SU-DHL-6 (cell line): ENCODE data around the gene SCARF2.

Experiments used
- H2AFZ ChIP-seq: fragments of 200-600 bp; sonication (generic); 2 replicates; pipeline ENCODE4 v1.6.1; 2014; ENCODE audit warnings: low read depth, mild to moderate bottlenecking, moderate library complexity, mixed read lengths, antibody characterized with exemption, low read length; ENCODE audit not compliant: severe bottlenecking
- H3F3A ChIP-seq: fragments of 200-600 bp; shearing (Covaris generic); 2 replicates; pipeline ENCODE4 v1.6.0; 2016; ENCODE audit warnings: antibody characterized with exemption, mild to moderate bottlenecking; ENCODE audit not compliant: insufficient read depth
- H3K27ac ChIP-seq: fragments of 200-600 bp; sonication (generic); 2 replicates; pipeline ENCODE4 v1.5.1; 2016; ENCODE audit warnings: low read depth, mild to moderate bottlenecking, low read length, moderate library complexity, mixed read lengths
- H3K27me3 ChIP-seq: fragments of 200-600 bp; sonication (generic), shearing (Covaris generic); 2 replicates; pipeline ENCODE4 v1.6.0; 2014; ENCODE audit warnings: mild to moderate bottlenecking, low read length
- H3K36me3 ChIP-seq: fragments of 200-600 bp; sonication (generic); 2 replicates; pipeline ENCODE4 v1.6.1; 2014; ENCODE audit warnings: mild to moderate bottlenecking, low read length, mixed read lengths
- H3K4me2 ChIP-seq: fragments of 300-600, 200-600 bp; shearing (Covaris generic), sonication (generic); 2 replicates; pipeline ENCODE4 v1.6.0; 2014; ENCODE audit warnings: low read length, low read depth, mild to moderate bottlenecking; ENCODE audit not compliant: poor library complexity, severe bottlenecking
- H3K4me3 ChIP-seq: fragments of 200-600 bp; sonication (generic); 2 replicates; pipeline ENCODE4 v1.5.1; 2014; ENCODE audit warnings: antibody characterized with exemption, low read length, mild to moderate bottlenecking, mixed read lengths; ENCODE audit not compliant: insufficient read depth, poor library complexity, severe bottlenecking
- H3K79me2 ChIP-seq: fragments of 200-600 bp; sonication (generic); 2 replicates; pipeline ENCODE4 v1.6.1; 2014; ENCODE audit warnings: mild to moderate bottlenecking, low read length, moderate library complexity; ENCODE audit not compliant: insufficient read depth
- H3K9ac ChIP-seq: fragments of 200-600 bp; sonication (generic); 2 replicates; pipeline ENCODE4 v1.7.0; 2014; ENCODE audit warnings: mild to moderate bottlenecking, low read length
- H3K9me2 ChIP-seq: fragments of 200-600 bp; sonication (generic); replicated peaks from 2 replicates; pipeline ENCODE4 v1.6.1; 2014; ENCODE audit warnings: low read length; ENCODE audit not compliant: insufficient read depth
- H3K9me3 ChIP-seq: fragments of 200-600 bp; sonication (generic); 2 replicates; pipeline ENCODE4 v1.6.1; 2014; ENCODE audit warnings: low read length, mixed read lengths; ENCODE audit not compliant: insufficient read depth
- H4K20me1 ChIP-seq: fragments of 200-600 bp; sonication (generic); 2 replicates; pipeline ENCODE4 v1.6.1; 2014; ENCODE audit warnings: low read depth, mild to moderate bottlenecking, antibody characterized with exemption, low read length, moderate library complexity, mixed read lengths
- CTCF ChIP-seq: fragments of 200-600 bp; sonication (generic); IDR thresholded peaks from one replicate; pipeline ENCODE4 v1.5.1; 2017; ENCODE audit warnings: antibody characterized with exemption, mild to moderate bottlenecking, low read length, moderate library complexity; ENCODE audit not compliant: insufficient read depth, poor library complexity, severe bottlenecking
- EZH2phosphoT487 ChIP-seq: fragments of 200-600 bp; sonication (generic), shearing (Covaris generic); conservative IDR thresholded peaks from 2 replicates; pipeline ENCODE4 v1.6.1; 2018; ENCODE audit warnings: mild to moderate bottlenecking, antibody characterized with exemption, low read length, moderate library complexity, mixed read lengths

The SCARF2 gene

GRCh38 chr22:20400606-20401375, 36.8 kb downstream of the SCARF2 start:
- Histone ChIP-seq H3K79me2 (no peaks in the 10 kb centered on the region), H3K27ac (no peak overlapping the region), H2AFZ (no peak overlapping the region), H3K9me2 (no peaks in the 10 kb centered on the region), H3F3A (no peaks in the 10 kb centered on the region), H3K9ac (no peak overlapping the region), H3K4me3 (no peak overlapping the region), H3K27me3 (no peaks in the 10 kb centered on the region), H3K4me2 (no peak overlapping the region), H3K36me3 (no peaks in the 10 kb centered on the region), H3K9me3 (no peaks in the 10 kb centered on the region), H4K20me1 (no peaks in the 10 kb centered on the region)
- TF ChIP-seq EZH2phosphoT487 (no peak), CTCF (no peak)

- Histone ChIP-seq H3K36me3 (no peaks in the 10 kb centered on the region), H3F3A (no peaks in the 10 kb centered on the region), H3K27me3 (no peaks in the 10 kb centered on the region), H3K9me2 (no peaks in the 10 kb centered on the region), H3K4me2 (no peak overlapping the region), H3K9me3 (no peaks in the 10 kb centered on the region), H3K9ac (no peak overlapping the region), H3K79me2 (no peaks in the 10 kb centered on the region), H4K20me1 (no peaks in the 10 kb centered on the region), H3K27ac (no peak overlapping the region), H2AFZ (no peak overlapping the region), H3K4me3 (no peak overlapping the region)
- no peak for TF ChIP-seq CTCF
- TF ChIP-seq EZH2phosphoT487: no peak
These were observed 37.6 kb downstream of the SCARF2 start for GRCh38 chr22:20399866-20400605.

- Histone ChIP-seq H2AFZ (no peak overlapping the region), H3K27me3 (no peaks in the 10 kb centered on the region), H3K79me2 (no peaks in the 10 kb centered on the region), H3K9me3 (no peaks in the 10 kb centered on the region), H3K27ac (no peak overlapping the region), H3K4me2 (no peak overlapping the region), H3K36me3 (no peaks in the 10 kb centered on the region), H3K9me2 (no peaks in the 10 kb centered on the region), H4K20me1 (no peaks in the 10 kb centered on the region), H3K9ac (no peak overlapping the region), H3K4me3 (no peak overlapping the region), H3F3A (no peaks in the 10 kb centered on the region)
- TF ChIP-seq CTCF (no peak), EZH2phosphoT487 (no peak)
These were observed 39.2 kb downstream of the SCARF2 start for GRCh38 chr22:20398420-20398819.
